GM21423 (cell line): Measurements from ENCODE around the gene SMIM43.
"Not testable (repeated sequence)": the region's sequence is repeated elsewhere in the genome, so short reads cannot be mapped to it uniquely, and the experiment has no call there.

ENCODE experiments used
- ATAC-seq: cut with Tn5 transposase; IDR thresholded peaks from one replicate; pipeline ENCODE4 v1.9.1; 2021; ENCODE audit warnings: mild to moderate bottlenecking, moderate library complexity; ENCODE audit not compliant: unreplicated experiment

Gene SMIM43

DNA sequence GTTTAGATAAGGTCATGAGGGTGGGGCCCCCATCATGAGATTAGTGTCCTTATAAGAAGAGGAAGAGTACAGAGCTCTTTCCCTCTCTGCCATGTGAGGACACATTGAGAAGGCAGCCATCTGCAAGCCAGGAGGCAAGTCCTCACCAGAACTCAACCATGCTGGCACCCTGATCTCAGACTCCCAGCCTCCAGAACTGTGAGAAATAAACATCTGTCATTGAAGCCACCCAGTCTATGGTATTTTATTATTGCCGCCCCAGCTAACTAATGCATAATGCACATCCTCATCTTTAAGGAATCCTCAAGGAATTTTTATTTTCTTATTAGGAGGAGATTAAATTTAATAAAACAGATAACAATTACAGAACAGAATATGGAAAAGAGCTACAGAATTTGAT, 19.4 kb upstream of the SMIM43 start:
- ATAC-seq, result no peak

DNA sequence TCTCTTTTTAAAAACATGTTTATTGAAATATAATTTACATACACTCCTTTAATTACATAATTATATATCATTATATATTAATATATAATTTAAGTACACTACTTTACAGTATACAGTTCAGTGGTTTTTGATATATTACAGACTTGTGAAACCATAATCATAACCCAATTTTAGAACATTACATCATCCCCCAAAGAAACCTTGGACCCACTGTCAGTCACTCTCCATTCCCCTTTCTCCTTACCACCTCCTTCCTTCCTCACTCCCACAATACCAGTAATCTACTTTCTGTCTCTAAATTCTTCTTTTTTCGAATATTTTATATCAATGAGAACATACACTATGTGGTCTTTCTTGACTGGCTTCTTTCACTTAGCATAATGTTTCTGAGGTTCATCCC, 18.2 kb upstream of the SMIM43 start:
- ATAC-seq, result no peak

DNA sequence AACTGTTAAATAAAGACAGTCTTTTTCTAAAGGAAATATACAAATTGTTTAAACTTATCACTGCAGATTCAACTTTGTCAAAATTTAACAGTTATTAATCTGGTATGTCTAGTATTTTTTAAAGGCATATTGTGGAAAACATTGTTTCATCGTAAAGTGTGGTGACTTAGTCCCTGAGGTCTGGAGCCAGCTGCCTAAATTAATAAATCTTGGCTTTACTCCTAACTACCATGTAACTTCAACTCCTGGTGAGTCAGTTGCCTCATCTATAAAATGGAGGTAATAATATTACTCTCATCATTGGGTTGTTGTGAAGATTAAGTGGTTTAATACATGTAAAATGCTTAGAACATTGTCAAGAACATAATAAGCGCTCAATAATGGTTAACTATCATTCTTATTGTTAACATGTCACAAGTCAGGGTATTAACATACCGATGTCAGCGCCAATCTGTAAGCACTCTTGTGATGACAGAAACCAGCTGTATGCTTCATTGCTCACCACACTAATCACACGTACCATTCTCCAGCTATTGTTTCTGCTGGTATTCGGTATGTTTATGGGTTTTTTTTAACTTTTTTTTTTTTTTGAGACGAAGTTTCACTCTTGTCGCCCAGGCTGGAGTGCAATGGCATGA, 14.1 kb upstream of the SMIM43 start:
- ATAC-seq, result no peak

DNA sequence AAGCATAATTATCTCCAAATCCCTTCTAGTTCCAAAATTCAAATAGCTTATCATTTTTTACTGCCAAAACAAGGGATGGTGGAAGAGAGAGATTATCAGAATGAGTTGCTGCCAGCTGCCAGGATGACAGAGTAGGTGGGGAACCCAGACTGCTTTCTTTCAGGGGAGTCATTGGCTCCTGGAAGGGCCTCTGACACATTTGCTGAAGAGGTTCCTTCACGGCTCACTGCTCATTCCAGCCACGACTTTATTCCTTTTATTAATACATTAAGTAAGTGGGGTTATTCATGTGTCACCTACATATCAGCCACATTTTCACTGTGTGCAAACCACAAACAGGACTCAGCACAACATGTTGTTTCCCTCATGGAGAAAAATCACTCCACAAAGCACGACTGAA, 12.7 kb upstream of the SMIM43 start:
- ATAC-seq, result no peak

DNA sequence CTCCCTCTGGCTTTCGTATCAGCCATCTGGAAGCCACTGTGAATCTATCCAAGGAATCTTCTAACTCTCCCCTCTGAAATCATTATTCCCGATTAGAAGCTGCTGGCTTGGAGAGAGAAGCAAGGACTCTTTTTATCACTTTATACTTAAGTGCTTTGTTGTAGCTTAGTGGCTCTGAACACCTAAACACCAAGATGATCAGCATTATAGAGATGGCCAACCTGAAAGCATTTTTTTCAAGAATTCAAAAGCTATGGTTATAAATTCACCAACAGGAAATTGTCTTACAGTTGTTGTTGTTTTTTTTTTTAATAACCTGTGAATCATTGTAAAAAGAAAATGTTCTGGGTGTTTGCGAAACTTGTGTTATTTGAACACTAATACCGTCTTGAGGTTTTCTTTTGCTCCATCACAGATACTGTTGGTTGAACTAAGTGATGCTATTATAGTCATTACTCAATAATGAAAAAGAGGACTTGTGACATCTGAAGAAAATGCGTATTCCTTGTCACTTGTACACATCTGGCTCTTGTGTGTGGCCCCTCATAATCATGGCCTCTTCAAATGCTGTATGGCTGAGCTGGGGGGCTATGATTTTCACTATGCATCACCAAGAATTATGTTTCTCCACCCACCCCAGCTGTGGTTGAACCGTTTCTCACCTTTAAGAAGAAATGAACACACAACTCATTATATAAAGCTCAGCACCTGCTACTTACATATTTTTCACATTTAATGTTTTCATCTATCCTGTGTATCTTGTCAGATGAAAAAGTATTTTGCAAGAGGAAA, 11.8 kb upstream of the SMIM43 start:
- ATAC-seq, result no peak

DNA sequence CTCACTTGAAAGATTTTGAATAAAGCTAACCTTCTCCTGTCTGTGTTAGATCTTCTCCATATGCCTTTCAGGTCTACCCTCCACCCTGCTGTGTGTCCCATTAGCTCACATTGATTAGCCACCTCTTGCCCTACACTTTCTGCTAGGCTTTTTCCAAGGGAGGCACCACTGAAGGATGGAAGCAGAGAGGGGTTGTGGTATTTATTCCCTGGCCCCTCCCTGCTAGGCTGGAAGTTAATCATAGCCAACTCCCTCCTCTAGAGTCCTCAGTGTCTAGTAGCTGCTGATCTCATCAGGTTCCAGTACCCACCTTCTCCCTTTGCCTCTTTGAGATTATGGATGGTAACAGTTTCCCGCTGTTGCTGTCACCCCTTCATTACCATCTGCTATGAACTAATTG, 8.9 kb upstream of the SMIM43 start:
- ATAC-seq, result no peak

DNA sequence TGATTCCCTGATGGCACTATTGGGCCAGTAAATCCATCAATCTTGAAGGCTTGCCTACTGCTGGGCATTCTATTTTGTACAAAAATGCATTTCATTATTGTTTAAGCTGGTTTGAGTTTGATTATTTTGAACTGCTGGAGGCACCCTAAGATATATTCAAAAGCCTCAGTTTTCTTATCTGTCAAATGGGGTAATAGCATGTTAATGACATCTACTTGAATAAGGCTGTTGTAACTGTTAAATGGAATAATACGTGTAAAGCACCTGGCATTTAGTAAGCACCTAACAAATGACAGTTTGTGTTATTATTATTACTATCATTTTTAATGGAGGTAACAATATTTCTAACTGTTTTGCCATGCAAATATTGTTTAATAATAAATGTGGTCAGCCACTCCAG, 6.9 kb upstream of the SMIM43 start:
- ATAC-seq, result no peak

DNA sequence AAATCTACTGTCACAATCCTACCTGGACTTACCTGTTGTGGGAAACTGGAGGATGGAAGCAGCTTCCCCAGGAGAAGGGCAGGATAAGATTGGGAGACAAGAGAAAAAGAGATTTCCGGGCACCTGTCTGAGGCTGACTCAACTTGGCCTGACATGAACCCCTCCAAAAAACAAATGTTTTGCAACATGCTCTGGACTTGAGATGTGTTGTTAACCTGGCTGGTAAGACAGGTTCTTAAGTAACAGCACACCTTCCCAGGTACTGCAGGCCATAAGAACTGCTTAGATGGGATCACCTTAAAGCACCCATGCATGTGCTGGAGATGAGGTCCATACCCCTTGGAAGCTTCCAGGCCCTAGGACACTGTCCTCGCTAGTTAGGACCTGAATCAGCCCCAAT, 4.4 kb upstream of the SMIM43 start:
- no peak for ATAC-seq

DNA sequence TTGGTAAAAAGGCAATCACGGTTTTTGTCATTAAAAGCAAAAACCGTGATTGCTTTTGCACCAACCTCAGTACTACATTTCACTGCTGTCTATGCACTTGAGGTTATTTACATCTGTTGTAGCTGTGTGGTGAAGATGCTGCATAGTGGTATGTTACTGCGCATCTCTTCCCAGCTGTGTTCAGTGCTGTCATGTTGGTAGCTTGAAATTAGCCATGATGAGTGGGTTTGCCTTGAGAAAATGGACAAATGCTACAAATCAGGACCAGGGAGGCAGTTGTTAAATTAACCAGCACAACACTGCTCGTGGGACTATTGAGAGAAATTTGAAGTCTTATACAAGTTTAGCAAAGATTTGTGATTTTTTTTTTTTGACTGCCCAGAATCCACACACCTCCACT, 2.2 kb upstream of the SMIM43 start:
- no peak for ATAC-seq

DNA sequence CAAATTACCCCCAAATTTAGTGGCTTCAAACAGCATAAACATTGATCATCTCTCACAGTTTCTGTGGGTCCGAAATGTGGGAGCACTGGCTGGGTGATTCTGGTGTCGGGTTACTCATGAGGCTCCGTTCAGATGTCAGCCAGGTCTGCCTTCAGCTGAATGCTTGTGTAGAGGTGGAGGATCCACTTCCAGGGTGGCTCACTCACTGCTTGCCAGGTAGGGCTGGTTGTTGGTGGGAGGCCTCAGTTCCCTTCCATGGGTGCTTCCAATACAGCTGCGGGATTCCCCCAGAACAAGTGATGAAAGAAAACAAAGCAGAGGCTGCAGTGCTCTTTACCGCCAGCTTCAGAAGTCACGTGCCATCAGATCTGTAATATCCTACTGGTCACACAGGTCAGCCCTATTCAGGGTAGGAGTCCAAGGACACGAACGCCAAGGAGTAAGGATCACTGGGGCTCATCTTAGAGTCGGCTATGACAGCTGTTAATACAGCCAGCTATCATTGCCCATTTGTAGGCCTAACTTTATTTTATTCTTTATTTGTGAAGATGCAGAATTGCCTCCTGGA, 1.1 kb upstream of the SMIM43 start:
- ATAC-seq, result no peak

DNA sequence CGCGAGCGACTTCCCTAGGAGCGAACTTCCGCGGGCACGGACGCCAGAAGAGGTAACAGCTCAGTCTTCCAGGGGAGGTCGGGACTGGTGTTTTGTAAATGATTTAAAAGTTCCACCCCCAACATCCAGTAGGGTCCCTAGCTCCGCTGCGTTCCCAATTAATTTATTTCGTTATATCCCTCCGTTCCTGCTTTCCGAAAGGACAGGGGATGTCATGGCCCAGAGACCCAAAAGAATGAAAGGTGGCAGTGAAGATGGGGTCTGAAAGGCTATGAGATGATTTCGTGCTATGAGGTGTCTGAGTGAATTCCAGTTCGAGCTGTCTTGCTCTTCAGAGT, 373 bp upstream of the SMIM43 start:
- ATAC-seq, result no peak

DNA sequence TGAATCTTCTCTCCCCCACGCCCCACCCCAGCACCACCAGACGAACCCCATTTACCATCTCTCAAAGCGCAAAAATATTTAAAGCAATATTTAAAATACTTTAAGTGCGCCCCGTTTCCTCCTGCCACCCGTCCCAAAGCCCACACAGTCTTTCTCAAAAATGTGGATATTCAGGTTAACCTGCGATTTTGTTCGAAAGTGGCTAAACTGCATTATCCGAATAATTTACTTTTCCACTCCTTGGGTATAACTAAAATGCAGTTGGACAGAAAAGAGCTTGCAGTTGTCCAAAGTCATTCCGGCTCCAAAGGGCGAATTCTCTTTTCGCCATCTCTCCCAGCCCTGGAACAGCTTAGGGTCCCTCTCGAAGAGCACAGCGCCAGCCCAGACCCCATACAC, 662 bp downstream of the SMIM43 start:
- no peak for ATAC-seq

DNA sequence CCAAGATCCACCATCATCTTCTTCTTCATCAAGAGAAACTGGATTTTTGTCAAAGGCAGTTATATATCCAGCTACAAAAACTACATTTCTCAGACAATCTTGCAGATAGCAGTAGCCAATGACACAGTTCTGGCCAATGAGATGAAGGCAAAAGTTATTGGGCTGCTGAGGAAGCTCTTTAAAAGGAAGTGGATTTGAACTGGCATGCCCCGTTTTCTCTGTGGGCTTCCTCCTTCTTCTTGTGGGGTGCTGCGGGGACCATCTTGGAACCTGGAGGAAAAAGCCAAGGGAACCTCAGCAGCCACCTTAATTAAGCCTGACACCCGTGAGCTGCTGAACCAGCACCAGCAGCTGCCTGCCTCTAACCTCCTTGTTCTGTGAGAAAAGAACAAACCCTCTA, 4.8 kb downstream of the SMIM43 start:
- no peak for ATAC-seq

DNA sequence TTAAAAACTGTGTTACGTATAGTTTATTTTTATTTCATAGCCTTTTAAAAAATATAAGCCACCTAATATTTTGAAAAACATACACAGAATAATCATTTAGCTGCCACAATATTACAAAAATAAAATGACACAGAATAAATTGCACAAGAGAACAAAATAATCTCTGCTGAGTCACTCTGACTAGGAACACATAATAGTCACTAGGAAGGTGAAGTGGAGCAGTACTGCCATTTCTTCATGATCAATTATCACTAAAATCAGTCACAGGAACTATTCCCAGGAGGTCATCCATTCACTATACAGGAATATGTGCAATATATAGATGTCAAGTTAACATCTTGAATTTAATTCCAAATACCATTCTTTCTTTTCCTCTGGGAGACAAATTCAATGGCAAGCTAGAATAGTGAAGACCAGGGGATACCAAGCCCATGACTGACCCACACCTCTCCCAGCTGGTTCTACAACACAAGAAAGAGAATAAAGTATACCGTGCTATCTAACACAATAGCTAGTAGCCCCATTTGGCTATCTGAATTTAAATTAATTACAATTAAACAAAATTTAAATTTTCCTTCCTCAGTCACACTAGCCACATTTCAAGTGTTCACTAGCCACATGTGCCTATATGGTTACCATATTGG, 5.9 kb downstream of the SMIM43 start:
- ATAC-seq, result no peak

DNA sequence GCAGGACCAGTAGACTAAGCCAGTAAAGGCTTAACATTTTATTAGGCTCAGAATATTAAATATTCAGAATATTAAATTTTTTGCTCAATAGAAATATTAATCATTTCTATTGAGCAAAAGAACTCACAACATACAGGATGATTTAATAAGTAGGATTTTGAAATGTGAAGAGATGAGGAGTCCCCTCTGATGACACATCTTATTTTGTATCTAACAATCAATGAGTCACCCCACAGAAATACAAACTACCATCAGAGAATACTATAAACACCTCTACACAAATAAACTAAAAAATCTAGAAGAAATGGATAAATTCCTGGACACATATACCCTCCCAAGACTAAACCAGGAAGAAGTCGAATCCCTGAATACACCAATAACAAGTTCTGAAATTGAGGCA, 12.8 kb downstream of the SMIM43 start:
- not testable (repeated sequence) for ATAC-seq

DNA sequence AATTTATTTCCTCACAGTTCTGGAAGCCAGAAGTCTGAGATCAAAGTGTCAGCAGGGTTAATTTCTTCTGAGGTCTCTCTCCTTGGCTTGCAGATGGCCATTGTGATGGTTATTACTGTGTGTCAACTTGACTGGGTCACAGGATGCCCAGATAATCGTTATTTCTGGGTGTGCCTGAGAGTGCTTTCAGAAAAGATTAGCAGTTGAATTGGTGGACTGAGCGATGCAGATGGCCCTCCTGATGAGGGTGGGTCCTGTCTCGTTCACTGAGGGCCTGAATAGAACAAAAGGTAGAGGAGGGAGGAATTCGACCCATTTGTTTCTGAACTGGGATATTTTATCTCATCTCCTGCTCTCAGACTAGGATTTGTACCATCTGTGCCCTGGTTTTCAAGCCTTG, 15.7 kb downstream of the SMIM43 start:
- no peak for ATAC-seq

DNA sequence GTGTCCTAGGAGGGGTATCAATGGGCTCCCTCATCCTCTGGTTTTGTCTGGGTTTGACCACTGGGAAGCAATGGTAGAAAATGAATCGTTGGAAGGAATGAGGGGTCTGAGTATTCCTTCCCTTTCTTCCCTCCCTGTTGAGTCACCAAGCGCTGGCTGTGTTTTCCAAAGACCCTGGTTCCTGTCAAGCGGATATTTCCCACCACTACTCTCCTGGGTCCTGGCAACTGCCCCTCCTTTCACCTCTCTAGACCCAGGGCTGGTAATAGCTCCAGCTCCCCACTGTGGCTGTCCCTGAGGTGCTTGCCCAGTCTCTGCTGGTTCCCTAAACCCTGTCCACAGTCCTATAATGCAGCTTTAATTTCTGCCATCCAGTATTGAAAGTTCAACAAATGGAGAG, 22.2 kb downstream of the SMIM43 start:
- ATAC-seq, result no peak

DNA sequence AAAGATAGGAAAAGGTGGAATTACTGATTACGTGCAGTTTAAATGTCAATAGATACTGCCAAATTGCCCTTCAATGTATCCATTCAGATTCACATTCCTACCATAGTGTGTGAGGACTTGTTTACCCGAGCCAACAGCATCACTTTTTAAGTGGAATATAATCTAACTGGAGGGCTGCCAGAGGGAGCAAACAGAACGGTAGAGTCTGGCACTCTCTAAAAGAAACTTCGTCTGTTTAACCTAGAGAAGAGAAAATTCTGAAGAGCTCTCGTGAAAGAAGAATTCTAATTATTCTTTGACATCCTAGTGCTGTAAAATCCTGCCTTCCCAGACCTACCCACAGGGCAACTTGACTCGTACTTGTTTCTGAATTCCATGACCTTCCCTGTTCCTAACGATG, 23.2 kb downstream of the SMIM43 start:
- ATAC-seq, result no peak

DNA sequence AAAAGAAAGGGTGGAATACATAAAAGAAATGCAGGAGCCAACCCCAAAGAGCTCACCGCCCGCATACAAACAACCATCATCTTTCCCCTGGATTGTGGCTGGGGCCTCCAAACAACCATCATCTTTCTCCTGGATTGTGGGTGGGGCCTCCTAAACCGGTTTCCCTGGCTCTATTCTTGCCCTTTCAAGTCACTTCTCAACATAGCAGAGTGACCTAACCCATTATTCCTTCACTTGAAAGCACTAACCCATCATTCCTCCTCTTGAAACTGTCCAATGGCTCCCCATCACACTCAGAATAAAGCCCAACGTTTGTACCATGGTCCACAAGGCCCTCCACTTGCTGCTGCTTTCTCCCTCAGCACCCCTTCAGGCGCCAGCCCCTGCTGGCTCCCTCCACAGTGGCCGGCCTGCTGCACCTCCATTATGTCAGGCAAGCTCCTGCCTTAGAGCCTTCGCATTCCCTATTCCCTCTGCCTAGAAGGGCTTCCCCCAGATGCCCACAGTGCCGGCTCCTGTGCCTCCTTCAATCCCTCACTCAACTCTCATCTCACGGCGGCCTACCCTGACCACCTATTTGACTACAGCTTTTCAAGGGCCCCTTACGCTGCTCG, 24.1 kb downstream of the SMIM43 start:
- no peak for ATAC-seq

DNA sequence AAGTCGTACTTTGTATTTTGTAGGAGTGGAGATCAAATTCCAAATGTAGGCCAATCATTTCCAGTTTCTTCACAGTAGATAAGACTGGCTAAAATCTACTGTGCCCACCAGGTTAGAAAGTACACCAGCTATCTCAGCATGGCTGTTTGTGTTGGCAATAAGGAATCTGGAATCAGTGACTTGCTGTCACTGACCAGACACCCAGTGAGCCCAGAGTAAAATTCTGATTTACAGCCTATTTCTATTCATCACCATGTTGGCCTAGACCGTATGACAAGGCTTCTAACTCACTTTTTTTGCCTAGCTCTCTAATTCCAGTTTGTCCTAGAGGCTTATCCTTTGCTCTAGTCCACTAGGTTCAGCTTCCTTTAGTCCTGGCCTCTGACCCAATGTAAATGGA, 25.4 kb downstream of the SMIM43 start:
- ATAC-seq, result no peak

DNA sequence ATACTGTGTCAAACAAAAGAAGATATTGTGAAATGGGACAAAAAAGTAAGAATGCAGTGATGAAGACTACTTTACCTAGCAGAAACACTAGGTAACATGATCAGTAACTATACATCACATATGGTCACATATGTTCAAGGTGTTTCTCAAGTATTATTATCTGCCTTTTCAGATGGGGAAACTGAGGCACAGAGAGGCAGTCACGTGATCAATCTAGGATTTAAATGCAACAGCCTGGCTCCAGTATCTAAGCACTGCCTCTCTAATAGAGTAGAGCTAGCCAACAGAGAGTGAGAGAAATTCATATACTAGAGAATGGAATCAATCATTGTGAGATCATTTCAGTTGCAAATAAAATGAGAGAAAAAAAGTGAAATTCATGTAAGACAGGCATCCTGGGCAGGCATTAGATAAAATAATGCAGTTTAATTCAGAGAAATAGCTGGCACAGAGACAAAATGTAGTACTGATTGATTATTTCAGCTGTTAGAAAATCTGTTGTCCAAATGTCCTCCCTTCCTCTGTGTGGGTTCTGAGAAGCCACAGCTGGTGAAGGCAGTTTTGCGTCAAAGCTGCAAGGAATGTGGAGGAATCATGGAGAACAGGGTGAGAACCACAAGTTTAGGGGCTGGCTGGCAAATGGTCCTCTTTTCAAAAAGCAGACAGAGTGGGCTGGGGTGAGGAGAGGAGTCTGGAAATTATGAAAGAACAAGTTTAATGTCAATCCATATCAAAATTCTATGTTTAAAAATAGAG, 26.0 kb downstream of the SMIM43 start:
- ATAC-seq, result no peak
